ENCODE results near the gene CCDC82. TPM values are rescaled to one million over a fixed set of nuclear protein-coding genes. Genes with fewer than 3 reads are reported as not detected.

CCDC82 gene
- total and polyA plus RNA-seq, 2 of the 4 experiments (the other 2 are of a cell fraction): 4.1 to 9.4 TPM

GRCh38 chr11:96413408-96413807, 23.7 kb upstream of the CCDC82 start:
- H3K4me3 ChIP-seq (ENCODE audit: insufficient read depth, low read depth, low read length): no peak overlapping the region
- dilution Hi-C loops (cut with HindIII; ENCODE audit: low sequenced_read_pairs, unreplicated experiment) (no loop called here), intact Hi-C loops (cut with micrococcal nuclease) (no loop called here)

More at GRCh38 chr11:96413408-96413807, 23.7 kb upstream of the CCDC82 start:
- Histone ChIP-seq H3K36me3 (ENCODE audit: control insufficient read depth, insufficient read depth, low read length) (no peaks in the 10 kb centered on the region), H2BK20ac (ENCODE audit: low read depth, low read length) (no peak overlapping the region), H3K9me3 (ENCODE audit: control insufficient read depth, insufficient read depth, low read length) (no peaks in the 10 kb centered on the region), H2AK5ac (ENCODE audit: low read depth, low read length) (no peak overlapping the region), H3K18ac (ENCODE audit: low read depth, low read length) (no peak overlapping the region), H3K23ac (ENCODE audit: low read depth, low read length) (no peak overlapping the region), H3K4ac (ENCODE audit: low read depth, low read length) (no peak overlapping the region), H3K56ac (ENCODE audit: extremely low read depth, insufficient read depth, low read length) (no peak overlapping the region), H3K27me3 (ENCODE audit: control insufficient read depth, insufficient read depth, low read length) (no peaks in the 10 kb centered on the region; the same call in 1 of the 2 replicates), H3K79me1 (ENCODE audit: low read depth in 1 of 2, low read length in 2 of 2) (no peaks in the 10 kb centered on the region), H4K20me1 (ENCODE audit: insufficient read depth, low read length) (no peaks in the 10 kb centered on the region), H2AK9ac (replicated peaks; ENCODE audit: low read depth, low read length, poor library complexity) (no peak overlapping the region), H3K27ac (ENCODE audit: insufficient read depth, low read length) (no peak overlapping the region), H2BK15ac (ENCODE audit: low read depth, low read length) (no peak overlapping the region), H3K14ac (replicated peaks; ENCODE audit: low read depth, low read length) (no peak overlapping the region), H2BK5ac (ENCODE audit: low read depth, low read length, poor library complexity, severe bottlenecking) (no peak overlapping the region), H2AFZ (replicated peaks; ENCODE audit: low read length, poor library complexity) (no peak overlapping the region), H3K9ac (ENCODE audit: low read depth, low read length) (no peak overlapping the region), H4K5ac (ENCODE audit: low read depth, low read length) (no peak overlapping the region), H3K4me1 (ENCODE audit: control insufficient read depth, insufficient read depth, low read length) (no peaks in the 10 kb centered on the region), H3K4me2 (ENCODE audit: low read depth, low read length) (no peak overlapping the region), H3K9me1 (ENCODE audit: insufficient read depth, low read length) (no peaks in the 10 kb centered on the region), H4K8ac (ENCODE audit: low read depth in 2 of 2, low read length in 2 of 2) (no peak overlapping the region), H4K91ac (ENCODE audit: insufficient read depth, low read depth, low read length) (no peak overlapping the region), H2BK120ac (ENCODE audit: low read depth, low read length) (no peak overlapping the region)
- ATAC-seq (ENCODE audit: low read depth) (no peak), DNase-seq (no peak)
- POLR2A ChIA-PET (ENCODE audit: unreplicated experiment): no interaction called here
- CTCF ChIA-PET: no interaction called here
- no TSS peak for BruUV-seq (replicated peaks)
- in situ Hi-C loops (cut with MboI; ENCODE audit: low sequenced_read_pairs): no loop called here
- TF ChIP-seq RAD21 (IDR thresholded peaks at IDR 0.05; ENCODE audit: low read length) (no peak), MAFK (IDR thresholded peaks at IDR 0.05; ENCODE audit: low read depth, low read length) (no peak), POLR2A (IDR thresholded peaks at IDR 0.05; ENCODE audit: low read depth, low read length) (no peak), MXI1 (IDR thresholded peaks at IDR 0.05; ENCODE audit: borderline replicate concordance, low read depth, low read length) (no peak), CHD1 (IDR thresholded peaks at IDR 0.05; ENCODE audit: low read depth, low read length) (no peak), RCOR1 (IDR thresholded peaks at IDR 0.05; ENCODE audit: insufficient replicate concordance, low read length) (no peak)

All from IMR-90 (cell line).